Neutrophil (primary cell): Measurements from ENCODE around the gene C2CD4D.

Experiments
- H3K27ac ChIP-seq: fragments of 200-600 bp; sonication (generic); 2 replicates; pipeline ENCODE4 v1.5.1; 2016; ENCODE audit warnings: mild to moderate bottlenecking, moderate library complexity
- H3K27me3 ChIP-seq: fragments of 200-600 bp; sonication (generic); 2 replicates; pipeline ENCODE4 v1.6.0; 2016; ENCODE audit warnings: mild to moderate bottlenecking
- H3K36me3 ChIP-seq: fragments of 200-600 bp; sonication (generic); 2 replicates; pipeline ENCODE4 v1.5.1; 2017
- H3K4me1 ChIP-seq, 2 experiments: fragments of 200-600 bp in 1 of 2; sonication (generic) in 1 of 2; 1 replicate in 1 of 2; 2 replicates in 1 of 2; pipeline versions ENCODE4 v1.5.1 to v1.6.1; 2013 to 2016; ENCODE audit warnings: low read depth in 1 of 2, low read length in 1 of 2, mild to moderate bottlenecking in 1 of 2, moderate library complexity in 1 of 2; ENCODE audit not compliant: control insufficient read depth in 1 of 2, insufficient read depth in 1 of 2
- H3K4me3 ChIP-seq, 2 experiments: fragments of 200-600 bp in 1 of 2; sonication (generic) in 1 of 2; 1 replicate in 1 of 2; 2 replicates in 1 of 2; pipeline ENCODE4 v1.5.1; 2013 to 2016; ENCODE audit warnings: low read depth in 1 of 2, low read length in 1 of 2, mild to moderate bottlenecking in 1 of 2, moderate library complexity in 1 of 2
- H3K9me3 ChIP-seq: fragments of 200-600 bp; sonication (generic); 2 replicates; pipeline ENCODE4 v1.5.1; 2016
- CTCF ChIP-seq: fragments of 200-600 bp; sonication (generic); IDR thresholded peaks from 2 replicates; pipeline ENCODE4 v1.5.1; 2016; ENCODE audit warnings: antibody characterized with exemption

Gene C2CD4D

GRCh38 chr1:151819976-151820623, 19.5 kb downstream of the C2CD4D start:
- no peaks in the 10 kb centered on the region for H3K9me3 ChIP-seq
- H3K27me3 ChIP-seq, result peaks cover 19% of the 10 kb centered on the region
- no peaks in the 10 kb centered on the region for H3K36me3 ChIP-seq
- no peak for TF ChIP-seq CTCF
- H3K27ac ChIP-seq, result no peak overlapping the region
- peaks cover 0 to 5% of the 10 kb centered on the region in 2 experiments for H3K4me1 ChIP-seq
- no peak overlapping the region for H3K4me3 ChIP-seq

- H3K4me1 ChIP-seq, result peaks cover 0 to 5% of the 10 kb centered on the region in 2 experiments
- H3K27ac ChIP-seq, result no peak overlapping the region
- peaks cover 20% of the 10 kb centered on the region for H3K27me3 ChIP-seq
- H3K36me3 ChIP-seq, result no peaks in the 10 kb centered on the region
- TF ChIP-seq CTCF, result no peak
- no peak overlapping the region for H3K4me3 ChIP-seq
- H3K9me3 ChIP-seq, result no peaks in the 10 kb centered on the region
These were observed 20.3 kb downstream of the C2CD4D start for GRCh38 chr1:151819227-151819835.

GRCh38 chr1:151817353-151817730, 22.3 kb downstream of the C2CD4D start:
- Histone ChIP-seq H3K36me3 (no peaks in the 10 kb centered on the region), H3K4me1 (peaks cover 0 to 5% of the 10 kb centered on the region in 2 experiments), H3K9me3 (no peaks in the 10 kb centered on the region), H3K4me3 (no peak overlapping the region), H3K27ac (no peak overlapping the region), H3K27me3 (peaks cover 15% of the 10 kb centered on the region)
- TF ChIP-seq CTCF, result no peak

- H3K4me3 ChIP-seq, result no peak overlapping the region
- H3K27ac ChIP-seq, result no peak overlapping the region
These were observed 22.9 kb downstream of the C2CD4D start for GRCh38 chr1:151816548-151817352.

More at GRCh38 chr1:151816548-151817352, 22.9 kb downstream of the C2CD4D start:
- H3K4me1 ChIP-seq, result peaks cover 0 to 5% of the 10 kb centered on the region in 2 experiments
- H3K27me3 ChIP-seq, result peaks cover 11% of the 10 kb centered on the region
- no peaks in the 10 kb centered on the region for H3K9me3 ChIP-seq
- no peaks in the 10 kb centered on the region for H3K36me3 ChIP-seq
- no peak for TF ChIP-seq CTCF
